ENCODE data around the gene CDK5R2.

The CDK5R2 gene

DNA sequence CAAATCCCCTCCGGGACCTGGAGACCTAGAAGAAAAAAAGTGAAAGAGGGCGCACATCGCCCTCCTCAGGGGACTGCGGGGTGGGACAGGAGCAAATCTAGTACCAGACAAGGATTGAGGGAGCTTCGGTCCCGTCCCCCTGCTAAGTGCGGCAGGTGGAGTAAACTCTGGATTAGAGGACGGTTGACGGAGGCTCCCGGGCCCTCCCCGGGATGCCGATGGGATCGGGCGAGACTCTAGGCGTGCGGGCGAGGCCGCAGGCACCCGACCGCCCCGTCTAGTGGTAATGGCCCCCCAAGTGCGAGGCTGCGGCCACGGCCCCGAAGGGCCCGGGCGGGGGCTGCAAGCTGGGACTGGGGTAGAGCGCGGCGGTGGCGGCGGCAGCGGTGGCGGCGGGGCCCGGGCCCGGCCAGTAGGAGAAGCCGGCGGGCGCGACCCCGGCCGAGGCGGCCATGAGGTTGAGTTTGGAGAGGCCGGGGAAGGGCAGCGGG lies 22.0 kb downstream of the CDK5R2 start:
- Histone ChIP-seq H3K9me3 (ENCODE audit: control insufficient read depth, insufficient read depth, low read length) (no peaks in the 10 kb centered on the region), H3K4me2 (ENCODE audit: low read length) (peak overlapping the region; percentile 71), H3K4me1 (ENCODE audit: control insufficient read depth, low read length) (peaks cover 22% of the 10 kb centered on the region), H3K27ac (ENCODE audit: low read depth, low read length) (no peak overlapping the region), H4K20me1 (ENCODE audit: control insufficient read depth, insufficient read depth, low read depth, low read length) (no peaks in the 10 kb centered on the region), H3K36me3 (ENCODE audit: control insufficient read depth, low read length) (no peaks in the 10 kb centered on the region), H3K9me2 (replicated peaks; ENCODE audit: control insufficient read depth, low read length) (no peaks in the 10 kb centered on the region), H3K27me3 (ENCODE audit: control insufficient read depth, low read length) (peaks cover 59% of the 10 kb centered on the region), H3F3A (ENCODE audit: control insufficient read depth, insufficient read depth) (no peaks in the 10 kb centered on the region), H3K79me2 (ENCODE audit: control insufficient read depth, low read length) (no peaks in the 10 kb centered on the region), H3K4me3 (ENCODE audit: low read length) (peak overlapping the region; percentile 63)
- TF ChIP-seq, protein P1, sequence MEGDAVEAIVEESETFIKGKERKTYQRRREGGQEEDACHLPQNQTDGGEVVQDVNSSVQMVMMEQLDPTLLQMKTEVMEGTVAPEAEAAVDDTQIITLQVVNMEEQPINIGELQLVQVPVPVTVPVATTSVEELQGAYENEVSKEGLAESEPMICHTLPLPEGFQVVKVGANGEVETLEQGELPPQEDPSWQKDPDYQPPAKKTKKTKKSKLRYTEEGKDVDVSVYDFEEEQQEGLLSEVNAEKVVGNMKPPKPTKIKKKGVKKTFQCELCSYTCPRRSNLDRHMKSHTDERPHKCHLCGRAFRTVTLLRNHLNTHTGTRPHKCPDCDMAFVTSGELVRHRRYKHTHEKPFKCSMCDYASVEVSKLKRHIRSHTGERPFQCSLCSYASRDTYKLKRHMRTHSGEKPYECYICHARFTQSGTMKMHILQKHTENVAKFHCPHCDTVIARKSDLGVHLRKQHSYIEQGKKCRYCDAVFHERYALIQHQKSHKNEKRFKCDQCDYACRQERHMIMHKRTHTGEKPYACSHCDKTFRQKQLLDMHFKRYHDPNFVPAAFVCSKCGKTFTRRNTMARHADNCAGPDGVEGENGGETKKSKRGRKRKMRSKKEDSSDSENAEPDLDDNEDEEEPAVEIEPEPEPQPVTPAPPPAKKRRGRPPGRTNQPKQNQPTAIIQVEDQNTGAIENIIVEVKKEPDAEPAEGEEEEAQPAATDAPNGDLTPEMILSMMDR (IDR thresholded peaks at IDR 0.05; ENCODE audit: low read depth, low read length, poor library complexity, severe bottlenecking) = peak; percentile 50
- TF ChIP-seq EZH2phosphoT487 (IDR thresholded peaks at IDR 0.05; ENCODE audit: borderline replicate concordance, low read length) = no peak

DNA sequence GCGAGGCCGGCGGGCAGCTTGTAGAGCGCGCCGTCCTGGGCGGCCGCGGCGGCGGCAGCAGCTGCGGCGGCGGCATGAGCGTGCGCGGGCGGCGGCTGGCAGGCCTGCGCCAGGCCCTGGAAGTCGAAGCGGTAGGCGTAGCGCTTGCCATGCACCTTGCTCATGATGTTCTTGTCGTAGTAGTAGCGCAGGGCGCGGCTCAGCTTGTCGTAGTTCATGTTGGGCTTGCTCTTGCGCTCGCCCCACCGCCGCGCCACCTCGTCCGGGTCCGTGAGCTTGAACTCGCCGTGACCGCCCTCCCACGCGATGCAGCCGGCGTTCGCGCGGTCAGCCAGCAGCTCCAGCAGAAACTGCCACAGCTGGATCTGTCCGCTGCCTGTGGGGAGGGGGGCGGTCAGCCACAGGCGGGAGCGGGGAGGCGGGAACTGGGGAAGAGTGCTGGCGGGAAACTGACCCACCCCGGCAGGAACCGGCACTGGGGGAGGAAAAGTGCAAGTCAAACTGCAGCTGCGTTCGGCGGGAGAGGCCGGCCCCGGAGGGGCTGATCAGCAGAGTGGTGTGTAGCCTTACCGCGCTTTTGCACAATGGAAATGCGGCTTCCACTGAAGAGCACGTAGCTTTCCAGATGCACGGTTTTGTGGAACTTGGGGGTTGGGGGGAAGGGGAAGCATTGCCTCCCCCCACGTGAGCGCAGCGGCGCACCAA lies 22.6 kb downstream of the CDK5R2 start:
- Histone ChIP-seq H4K20me1 (ENCODE audit: control insufficient read depth, insufficient read depth, low read depth, low read length) (no peaks in the 10 kb centered on the region), H3K4me1 (ENCODE audit: control insufficient read depth, low read length) (peaks cover 22% of the 10 kb centered on the region), H3F3A (ENCODE audit: control insufficient read depth, insufficient read depth) (no peaks in the 10 kb centered on the region), H3K9me2 (replicated peaks; ENCODE audit: control insufficient read depth, low read length) (no peaks in the 10 kb centered on the region), H3K36me3 (ENCODE audit: control insufficient read depth, low read length) (no peaks in the 10 kb centered on the region), H3K79me2 (ENCODE audit: control insufficient read depth, low read length) (no peaks in the 10 kb centered on the region), H3K4me2 (ENCODE audit: low read length) (peak overlapping the region; percentile 71), H3K27ac (ENCODE audit: low read depth, low read length) (no peak overlapping the region), H3K4me3 (ENCODE audit: low read length) (peak overlapping the region; percentile 24; the same call in 1 of the 2 replicates), H3K9me3 (ENCODE audit: control insufficient read depth, insufficient read depth, low read length) (no peaks in the 10 kb centered on the region), H3K27me3 (ENCODE audit: control insufficient read depth, low read length) (peaks cover 61% of the 10 kb centered on the region)
- peak; percentile 95; the same call in 1 of the 2 replicates for TF ChIP-seq EZH2phosphoT487 (IDR thresholded peaks at IDR 0.05; ENCODE audit: borderline replicate concordance, low read length)
- TF ChIP-seq, protein P1 (IDR thresholded peaks at IDR 0.05; ENCODE audit: low read depth, low read length, poor library complexity, severe bottlenecking) = no peak

DNA sequence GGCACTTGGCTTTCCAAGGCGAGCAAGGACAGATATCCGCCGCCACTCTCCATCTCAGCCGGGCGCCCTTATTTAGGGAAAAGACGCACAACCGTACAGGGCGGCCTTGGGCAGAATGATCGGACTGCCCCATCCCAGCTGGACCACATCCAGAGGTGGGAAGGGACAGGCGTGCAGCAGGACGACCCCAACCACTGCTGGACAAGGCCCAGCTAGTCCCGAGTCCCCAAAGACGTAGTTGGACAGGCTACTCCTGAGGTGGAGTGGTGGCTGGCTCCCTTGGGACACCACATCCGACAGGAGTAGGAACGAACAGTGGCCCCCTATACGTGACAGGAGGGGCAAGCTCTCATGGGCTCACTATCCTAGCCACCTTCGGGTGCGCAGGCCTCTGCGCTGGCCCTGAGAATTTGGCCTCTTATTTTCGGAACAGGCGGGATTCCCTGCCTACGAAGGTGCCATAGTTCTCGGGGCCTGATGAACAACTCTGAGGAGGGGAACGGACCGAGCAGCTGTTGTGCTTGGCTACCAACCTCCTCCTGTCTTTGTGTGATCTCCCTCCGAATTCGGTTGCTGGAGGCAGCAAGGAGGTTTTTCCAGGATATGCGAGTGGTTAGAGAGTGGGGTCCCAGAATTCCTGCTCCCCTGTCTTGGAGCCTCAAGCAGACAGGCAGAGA lies 23.3 kb downstream of the CDK5R2 start:
- H3K36me3 ChIP-seq (ENCODE audit: control insufficient read depth, low read length) = no peaks in the 10 kb centered on the region
- no peak overlapping the region for H3K4me3 ChIP-seq (ENCODE audit: low read length)
- H3K27me3 ChIP-seq (ENCODE audit: control insufficient read depth, low read length) = peaks cover 67% of the 10 kb centered on the region
- TF ChIP-seq, protein P1 (IDR thresholded peaks at IDR 0.05; ENCODE audit: low read depth, low read length, poor library complexity, severe bottlenecking) = no peak
- TF ChIP-seq EZH2phosphoT487 (IDR thresholded peaks at IDR 0.05; ENCODE audit: borderline replicate concordance, low read length) = no peak
- H3K4me2 ChIP-seq (ENCODE audit: low read length) = no peak overlapping the region
- no peaks in the 10 kb centered on the region for H3K9me2 ChIP-seq (replicated peaks; ENCODE audit: control insufficient read depth, low read length)
- no peaks in the 10 kb centered on the region for H4K20me1 ChIP-seq (ENCODE audit: control insufficient read depth, insufficient read depth, low read depth, low read length)
- H3K79me2 ChIP-seq (ENCODE audit: control insufficient read depth, low read length) = no peaks in the 10 kb centered on the region
- H3K4me1 ChIP-seq (ENCODE audit: control insufficient read depth, low read length) = peaks cover 22% of the 10 kb centered on the region
- no peak overlapping the region for H3K27ac ChIP-seq (ENCODE audit: low read depth, low read length)
- no peaks in the 10 kb centered on the region for H3F3A ChIP-seq (ENCODE audit: control insufficient read depth, insufficient read depth)
- H3K9me3 ChIP-seq (ENCODE audit: control insufficient read depth, insufficient read depth, low read length) = no peaks in the 10 kb centered on the region

Measured in DOHH2 (cell line).